GM18519 (cell line): Measurements from ENCODE around the gene GPR183.

Source experiments
- ATAC-seq: cut with Tn5 transposase; IDR thresholded peaks from one replicate; pipeline ENCODE4 v1.9.1; 2021; ENCODE audit warnings: mild to moderate bottlenecking, moderate library complexity; ENCODE audit not compliant: unreplicated experiment, low FRiP score

GPR183 gene

GRCh38 chr13:99340638-99341037 is 33.4 kb upstream of the GPR183 start:
- no peak for ATAC-seq

DNA sequence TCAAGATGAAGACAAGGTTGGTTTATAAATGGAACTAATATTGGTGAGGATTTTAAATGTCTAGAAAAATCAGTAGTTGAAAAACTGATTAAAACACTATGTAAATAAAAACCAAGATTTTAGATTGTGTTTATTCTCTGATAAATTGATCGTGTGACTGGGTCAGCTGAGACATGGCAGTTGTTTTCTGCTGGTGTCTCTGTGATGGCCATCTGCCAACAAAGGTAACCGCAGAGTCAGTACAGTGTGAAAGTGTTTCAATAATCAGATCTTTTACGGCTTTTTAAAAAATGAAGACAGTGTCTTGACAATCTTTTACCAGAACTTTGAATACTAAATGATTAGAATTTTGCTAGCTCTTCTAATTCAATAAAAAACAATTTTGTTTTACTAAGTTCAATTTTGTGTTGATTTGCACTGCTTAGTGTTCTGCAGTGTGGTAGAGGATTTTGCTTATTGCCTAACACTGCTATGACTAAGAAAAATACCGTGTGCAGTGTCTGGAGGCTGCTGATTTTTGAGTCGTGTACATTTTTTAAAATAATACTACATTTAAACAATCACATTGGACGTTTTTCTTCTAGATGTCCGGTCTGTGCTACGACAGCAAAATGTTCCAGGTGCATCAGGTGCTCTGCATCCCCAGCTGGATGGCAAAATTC is 32.7 kb upstream of the GPR183 start:
- no peak for ATAC-seq

DNA sequence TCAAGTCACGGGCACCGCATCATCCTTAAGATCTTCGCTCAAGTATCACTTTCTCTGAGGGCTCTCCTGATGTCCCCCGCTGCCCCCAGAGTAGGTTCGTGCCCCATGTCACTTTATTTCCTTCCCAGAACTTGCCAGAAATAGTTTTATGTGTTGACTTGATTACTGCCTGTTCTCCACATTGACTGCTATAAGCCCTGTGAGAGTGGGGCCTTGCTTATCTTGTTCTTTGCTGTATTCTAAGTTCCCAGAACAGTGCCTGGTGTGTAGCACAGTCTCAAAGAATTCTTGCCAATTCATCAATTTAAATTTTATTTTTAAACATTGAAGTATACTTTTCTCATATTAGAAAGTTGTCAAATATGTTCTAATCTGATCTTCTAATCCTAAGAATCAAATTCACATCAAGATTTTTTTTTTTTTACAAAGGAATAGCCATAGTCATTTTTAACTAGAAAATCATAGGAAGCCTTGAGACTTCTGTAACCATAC is 32.1 kb upstream of the GPR183 start:
- no peak for ATAC-seq

- ATAC-seq: peak; percentile 50
Observed at GRCh38 chr13:99335603-99336002, 28.4 kb upstream of the GPR183 start.

DNA sequence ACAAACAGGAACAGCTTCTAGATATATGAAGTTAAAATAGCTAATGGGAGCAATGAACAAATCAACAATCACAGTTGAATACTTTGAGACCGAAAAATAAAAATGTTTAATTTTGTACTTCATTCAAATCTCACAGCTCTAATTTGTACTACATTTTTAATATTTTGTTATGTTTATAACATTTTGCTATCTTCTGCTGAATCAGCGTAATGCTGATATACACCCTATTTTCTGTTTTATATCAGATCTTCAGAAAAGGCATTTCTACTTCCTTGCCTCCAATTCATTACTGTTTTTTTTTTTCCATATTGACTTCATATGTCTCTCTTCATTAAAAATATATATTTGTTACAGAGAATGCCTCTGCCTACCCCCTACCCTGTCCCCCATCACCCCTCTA is 27.9 kb upstream of the GPR183 start:
- no peak for ATAC-seq

DNA sequence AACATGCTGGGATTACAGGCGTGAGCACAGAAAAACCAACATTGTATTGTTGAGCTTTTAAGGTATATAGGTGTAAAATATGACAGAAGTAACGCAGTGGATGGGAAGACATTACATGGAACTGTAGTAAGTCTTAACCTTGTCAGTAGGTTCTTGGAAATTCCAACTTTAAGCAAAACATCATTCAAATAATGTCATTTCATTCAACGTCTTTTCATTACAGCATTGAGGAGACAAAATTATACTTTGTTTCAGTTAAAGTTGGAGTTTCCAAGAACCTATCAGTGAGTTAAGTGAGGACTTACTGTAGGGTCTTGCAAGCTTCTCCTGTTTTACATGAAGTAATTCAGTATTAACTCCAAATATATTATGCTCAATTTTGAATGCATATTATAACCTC is 27.0 kb upstream of the GPR183 start:
- no peak for ATAC-seq

DNA sequence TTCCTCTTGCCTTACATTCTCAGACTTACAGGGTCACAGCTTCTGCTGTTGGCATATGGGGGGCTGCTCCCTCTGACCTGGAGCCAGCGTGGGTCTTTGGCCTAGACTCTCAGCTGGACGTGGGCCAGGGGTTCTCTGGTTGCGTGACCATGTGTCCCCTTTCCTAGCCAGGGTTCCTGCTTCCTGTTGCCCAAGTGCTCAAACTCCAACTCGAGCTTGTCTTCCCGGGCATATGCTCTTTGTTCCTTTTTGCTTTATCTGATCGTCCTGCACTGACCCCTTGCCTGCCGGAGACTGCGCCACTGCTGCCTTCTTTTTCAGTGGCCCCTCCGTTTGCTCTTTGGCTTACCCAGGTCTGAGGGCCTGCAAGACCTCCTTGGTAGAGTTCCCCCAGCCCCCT is 25.3 kb upstream of the GPR183 start:
- no peak for ATAC-seq

GRCh38 chr13:99331881-99332293 is 24.7 kb upstream of the GPR183 start:
- peak; percentile 51 for ATAC-seq

GRCh38 chr13:99330942-99331341 is 23.7 kb upstream of the GPR183 start:
- no peak for ATAC-seq

DNA sequence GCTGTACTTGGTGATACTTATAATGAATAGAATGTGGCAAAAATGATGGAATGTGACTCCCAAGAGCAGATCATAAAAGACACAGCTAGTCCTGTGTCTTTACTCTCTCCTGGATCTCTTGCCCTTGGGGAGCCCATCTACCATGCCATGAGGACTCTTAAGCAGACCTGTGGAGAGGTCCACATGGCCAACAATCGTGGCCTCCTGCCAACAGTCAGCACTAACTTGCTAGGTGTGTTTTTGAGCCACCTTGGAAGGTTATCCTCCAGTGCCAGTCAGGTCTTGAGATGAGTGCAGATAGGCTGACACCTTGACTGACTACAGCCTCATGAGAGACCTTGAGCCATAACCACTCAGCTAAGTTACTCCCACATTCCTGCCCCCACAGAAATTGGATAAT is 22.3 kb upstream of the GPR183 start:
- no peak for ATAC-seq

- ATAC-seq: no peak
Observed at GRCh38 chr13:99327761-99328160, 20.6 kb upstream of the GPR183 start.

DNA sequence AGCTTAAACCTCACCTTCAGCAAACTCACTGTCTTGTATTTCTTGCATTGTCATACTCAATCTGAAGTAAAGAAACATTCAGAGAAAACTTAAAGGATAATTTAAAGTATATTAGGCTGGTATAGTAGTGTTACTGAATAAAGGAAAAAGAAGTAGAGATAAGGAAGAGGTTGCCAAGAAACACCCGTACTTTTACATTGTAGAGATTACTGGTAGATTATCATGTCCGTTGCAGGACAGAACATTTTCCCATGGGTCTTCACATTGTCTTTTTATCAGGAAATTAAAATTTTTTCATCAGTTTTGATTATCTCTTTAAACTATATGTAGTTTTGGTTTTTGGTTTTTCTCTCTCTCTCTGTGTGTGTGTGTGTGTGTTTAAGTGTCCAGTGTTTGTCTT is 19.9 kb upstream of the GPR183 start:
- no peak for ATAC-seq

- no peak for ATAC-seq
Observed at GRCh38 chr13:99326012-99326411, 18.8 kb upstream of the GPR183 start.

GRCh38 chr13:99323488-99323887 is 16.3 kb upstream of the GPR183 start:
- ATAC-seq: no peak

- ATAC-seq: peak; percentile 94
Observed at GRCh38 chr13:99322297-99323103, 15.3 kb upstream of the GPR183 start.

DNA sequence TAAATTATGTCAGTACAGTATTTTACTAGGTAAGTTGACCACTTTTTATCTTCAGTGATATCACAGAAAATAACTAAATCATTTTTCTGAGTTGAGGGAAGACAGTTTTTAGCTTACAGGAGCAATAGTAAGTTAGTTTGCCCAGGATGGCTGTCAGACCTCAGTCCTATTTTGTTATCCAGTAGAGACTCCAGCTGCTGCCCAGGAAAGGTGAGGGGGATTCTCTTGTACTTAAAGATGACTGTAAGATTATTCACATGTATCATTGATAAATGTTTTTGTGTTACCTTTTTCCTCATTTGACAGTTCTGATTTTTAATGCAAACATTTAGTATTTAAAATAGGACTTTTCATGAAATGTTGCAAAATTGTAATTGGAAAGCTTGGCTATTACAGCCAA is 14.5 kb upstream of the GPR183 start:
- ATAC-seq: no peak

GRCh38 chr13:99320693-99321481 is 13.7 kb upstream of the GPR183 start:
- ATAC-seq: no peak

- no peak for ATAC-seq
Observed at GRCh38 chr13:99316657-99317256, 9.6 kb upstream of the GPR183 start.

- ATAC-seq: no peak
Observed at GRCh38 chr13:99316224-99316623, 9.0 kb upstream of the GPR183 start.

- ATAC-seq: no peak
Observed at GRCh38 chr13:99315186-99315585, 8.0 kb upstream of the GPR183 start.
